HG03378 (cell line): Measurements from ENCODE around the gene CLEC18B.
"Not testable (repeated sequence)": the region's sequence is repeated elsewhere in the genome, so short reads cannot be mapped to it uniquely, and the experiment has no call there.

ENCODE experiments used
- ATAC-seq: cut with Tn5 transposase; IDR thresholded peaks from one replicate; pipeline ENCODE4 v1.9.1; 2021; ENCODE audit warnings: mild to moderate bottlenecking, moderate library complexity; ENCODE audit not compliant: unreplicated experiment

CLEC18B gene

GRCh38 chr16:74361646-74362610, 59.4 kb downstream of the CLEC18B start:
- not testable (repeated sequence) for ATAC-seq
